ENCODE data around the gene PTGES3L.
"Not testable (repeated sequence)": the region's sequence is repeated elsewhere in the genome, so short reads cannot be mapped to it uniquely, and the experiment has no call there.

The PTGES3L gene

GRCh38 chr17:42980274-42980765, 440 bp upstream of the PTGES3L start, which contains the start of gene RUNDC1:
Gene RUNDC1, plus strand, starts transcription at chr17:42980565. Its CDS starts 12 bp downstream, at chr17:42980577.
- peak; percentile 73 to 75 for DNase-seq

GRCh38 chr17:42975701-42976100, 4.2 kb downstream of the PTGES3L start:
- DNase-seq: not testable (repeated sequence)

GRCh38 chr17:42975265-42975664, 4.6 kb downstream of the PTGES3L start:
- no peak for DNase-seq

- DNase-seq: not testable (repeated sequence)
Observed at GRCh38 chr17:42973323-42973722, 6.6 kb downstream of the PTGES3L start.

GRCh38 chr17:42971589-42971988, 8.3 kb downstream of the PTGES3L start:
- DNase-seq: no peak

- peak in 1 of 2 experiments; percentile 13 for DNase-seq
Observed at GRCh38 chr17:42969001-42969581, 10.8 kb downstream of the PTGES3L start.

GRCh38 chr17:42967925-42968324, 12.0 kb downstream of the PTGES3L start:
- no peak for DNase-seq

- peak; percentile 90 to 95 for DNase-seq
Observed at GRCh38 chr17:42964161-42964932, 15.5 kb downstream of the PTGES3L start, which contains the start of gene AARSD1. Gene AARSD1, minus strand, starts transcription at chr17:42964454. Its CDS starts 14 bp downstream, at chr17:42964440.

GRCh38 chr17:42953669-42954068, 26.2 kb downstream of the PTGES3L start:
- no peak for DNase-seq

GRCh38 chr17:42950044-42950783, 29.7 kb downstream of the PTGES3L start:
- DNase-seq: no peak

GRCh38 chr17:42946812-42947211, 33.1 kb downstream of the PTGES3L start:
- no peak for DNase-seq

GRCh38 chr17:42944211-42944610, 35.7 kb downstream of the PTGES3L start:
- DNase-seq: no peak

- peak; percentile 84 to 93 for DNase-seq
Observed at GRCh38 chr17:42937712-42938596, 41.9 kb downstream of the PTGES3L start.

- no peak for DNase-seq
Observed at GRCh38 chr17:42929497-42929844, 50.4 kb downstream of the PTGES3L start.

GRCh38 chr17:42928714-42929496, 51.0 kb downstream of the PTGES3L start:
- DNase-seq: peak; percentile 91 to 92

GRCh38 chr17:42924891-42925290, 55.0 kb downstream of the PTGES3L start:
- DNase-seq: peak; percentile 8 to 20

GRCh38 chr17:42923472-42923871, 56.4 kb downstream of the PTGES3L start:
- DNase-seq: not testable (repeated sequence)

GRCh38 chr17:42922294-42922693, 57.6 kb downstream of the PTGES3L start:
- no peak for DNase-seq

- DNase-seq: no peak
Observed at GRCh38 chr17:42920922-42921321, 59.0 kb downstream of the PTGES3L start.

GRCh38 chr17:42920106-42920900, 59.6 kb downstream of the PTGES3L start:
- DNase-seq: no peak

Data from Kasumi-1 (cell line).